RWPE2 (cell line): ENCODE data around the gene C11orf24.
"Not testable (repeated sequence)": the region's sequence is repeated elsewhere in the genome, so short reads cannot be mapped to it uniquely, and the experiment has no call there.

Source experiments
- ATAC-seq: fragments of 200-7000 bp; cut with Tn5 transposase; 3 replicates; pipeline ENCODE4 v1.9.1; 2021; ENCODE audit warnings: low read depth
- DNase-seq: peaks from one replicate; pipeline ENCODE4 v3.0.0-alpha.2; 2020; ENCODE audit warnings: low spot score
- H3K27ac ChIP-seq: fragments of 450-650 bp; 2 replicates; pipeline ENCODE4 v1.5.1; 2017; ENCODE audit warnings: mild to moderate bottlenecking; ENCODE audit not compliant: poor library complexity, severe bottlenecking
- H3K27me3 ChIP-seq: fragments of 250-450 bp; sonication (Bioruptor Pico); 2 replicates; pipeline ENCODE4 v1.5.1; 2021; ENCODE audit warnings: mild to moderate bottlenecking, moderate library complexity; ENCODE audit not compliant: insufficient read depth, poor library complexity, severe bottlenecking
- H3K36me3 ChIP-seq: fragments of 250-450 bp; sonication (Bioruptor Pico); 2 replicates; pipeline ENCODE4 v1.5.1; 2020; ENCODE audit warnings: low read depth, mild to moderate bottlenecking, moderate library complexity
- H3K4me1 ChIP-seq: fragments of 250-450 bp; sonication (Bioruptor Pico); 2 replicates; pipeline ENCODE4 v1.5.1; 2021; ENCODE audit warnings: mild to moderate bottlenecking, moderate library complexity; ENCODE audit not compliant: insufficient read depth, poor library complexity, severe bottlenecking
- H3K4me3 ChIP-seq: fragments of 250-450 bp; sonication (Bioruptor Pico); 2 replicates; pipeline ENCODE4 v1.5.1; 2021; ENCODE audit warnings: mild to moderate bottlenecking, moderate library complexity; ENCODE audit not compliant: severe bottlenecking
- H3K9me3 ChIP-seq: fragments of 250-450 bp; sonication (Bioruptor Pico); 2 replicates; pipeline ENCODE4 v1.5.1; 2021; ENCODE audit warnings: mild to moderate bottlenecking, moderate library complexity; ENCODE audit not compliant: severe bottlenecking
- CTCF ChIP-seq: fragments of 450-650 bp; IDR thresholded peaks from one replicate; pipeline ENCODE4 v1.5.1; 2017; ENCODE audit warnings: mild to moderate bottlenecking, moderate library complexity; ENCODE audit not compliant: poor library complexity, severe bottlenecking

The C11orf24 gene

GRCh38 chr11:68295271-68295670 lies 23.5 kb upstream of the C11orf24 start:
- H3K27ac ChIP-seq = no peak overlapping the region
- no peaks in the 10 kb centered on the region for H3K36me3 ChIP-seq
- H3K27me3 ChIP-seq = no peaks in the 10 kb centered on the region
- H3K4me3 ChIP-seq = no peak overlapping the region
- H3K4me1 ChIP-seq = no peaks in the 10 kb centered on the region
- DNase-seq = no peak
- no peak for ATAC-seq
- no peaks in the 10 kb centered on the region for H3K9me3 ChIP-seq
- TF ChIP-seq CTCF = no peak

- DNase-seq = no peak
- no peak for TF ChIP-seq CTCF
- Histone ChIP-seq H3K4me1 (no peaks in the 10 kb centered on the region), H3K4me3 (no peak overlapping the region), H3K9me3 (no peaks in the 10 kb centered on the region), H3K36me3 (no peaks in the 10 kb centered on the region), H3K27me3 (no peaks in the 10 kb centered on the region), H3K27ac (no peak overlapping the region)
- ATAC-seq = no peak
These were observed 21.9 kb upstream of the C11orf24 start for GRCh38 chr11:68293708-68294107.

- no peak for ATAC-seq
These were observed 17.7 kb upstream of the C11orf24 start for GRCh38 chr11:68289456-68289855.

GRCh38 chr11:68287419-68287818 lies 15.6 kb upstream of the C11orf24 start:
- no peaks in the 10 kb centered on the region for H3K36me3 ChIP-seq
- no peak for TF ChIP-seq CTCF
- DNase-seq (no peak), ATAC-seq (no peak)
- H3K27ac ChIP-seq = no peak overlapping the region
- H3K27me3 ChIP-seq = no peaks in the 10 kb centered on the region
- H3K4me3 ChIP-seq = no peak overlapping the region
- no peaks in the 10 kb centered on the region for H3K4me1 ChIP-seq
- no peaks in the 10 kb centered on the region for H3K9me3 ChIP-seq

More at GRCh38 chr11:68289456-68289855, 17.7 kb upstream of the C11orf24 start:
- Histone ChIP-seq H3K27ac (no peak overlapping the region), H3K4me1 (no peaks in the 10 kb centered on the region), H3K4me3 (no peak overlapping the region), H3K9me3 (no peaks in the 10 kb centered on the region), H3K36me3 (no peaks in the 10 kb centered on the region), H3K27me3 (no peaks in the 10 kb centered on the region)
- no peak for DNase-seq
- no peak for TF ChIP-seq CTCF

GRCh38 chr11:68284588-68284987 lies 12.8 kb upstream of the C11orf24 start:
- DNase-seq, H3K36me3 ChIP-seq, H3K27ac ChIP-seq, H3K9me3 ChIP-seq, H3K27me3 ChIP-seq, ATAC-seq, H3K4me3 ChIP-seq: not testable (repeated sequence)
- peaks cover 14% of the 10 kb centered on the region for H3K4me1 ChIP-seq
